Stimulated activated CD4-positive, alpha-beta T cell treated with anti-CD3 and anti-CD28 coated beads, TNF-alpha, amount 100 ng/mL, for 48 hours (primary cell): ENCODE results near the gene NGEF.
"Not testable (repeated sequence)": the region's sequence is repeated elsewhere in the genome, so short reads cannot be mapped to it uniquely, and the experiment has no call there.

Experiments
- DNase-seq, 3 donors: peaks; one replicate each; pipeline ENCODE4 v3.0.0-alpha.2; 2020; ENCODE audit warnings: low read depth in 3 of 3

NGEF gene

GRCh38 chr2:232870766-232871371 is 142.2 kb downstream of the NGEF start:
- DNase-seq, result no peak

- DNase-seq, result no peak
Observed at GRCh38 chr2:232870018-232870765, 142.9 kb downstream of the NGEF start, which contains the start of gene SNORC. Gene SNORC, plus strand, starts transcription at chr2:232870264. Its CDS starts 78 bp downstream, at chr2:232870342.

GRCh38 chr2:232869138-232870017 is 143.7 kb downstream of the NGEF start:
- no peak for DNase-seq

- DNase-seq, result no peak
Observed at GRCh38 chr2:232866104-232866503, 147.0 kb downstream of the NGEF start.

GRCh38 chr2:232865165-232865564 is 147.9 kb downstream of the NGEF start:
- DNase-seq, result no peak

GRCh38 chr2:232863996-232864395 is 149.1 kb downstream of the NGEF start:
- DNase-seq, result no peak

- DNase-seq, result no peak
Observed at GRCh38 chr2:232861353-232861752, 151.7 kb downstream of the NGEF start.

- DNase-seq, result no peak
Observed at GRCh38 chr2:232860593-232861241, 152.3 kb downstream of the NGEF start.

- DNase-seq, result no peak
Observed at GRCh38 chr2:232859385-232859916, 153.6 kb downstream of the NGEF start.

GRCh38 chr2:232857158-232857563 is 155.9 kb downstream of the NGEF start:
- no peak for DNase-seq

- DNase-seq, result no peak
Observed at GRCh38 chr2:232854082-232854481, 159.0 kb downstream of the NGEF start.

GRCh38 chr2:232852676-232853075 is 160.4 kb downstream of the NGEF start:
- DNase-seq, result no peak

- not testable (repeated sequence) for DNase-seq
Observed at GRCh38 chr2:232852081-232852480, 161.0 kb downstream of the NGEF start.

GRCh38 chr2:232850039-232850438 is 163.0 kb downstream of the NGEF start:
- DNase-seq, result no peak

GRCh38 chr2:232846055-232846454 is 167.0 kb downstream of the NGEF start:
- no peak for DNase-seq

- DNase-seq, result no peak
Observed at GRCh38 chr2:232843834-232844233, 169.2 kb downstream of the NGEF start.

- no peak for DNase-seq
Observed at GRCh38 chr2:232842689-232843088, 170.4 kb downstream of the NGEF start.

GRCh38 chr2:232839411-232840079 is 173.5 kb downstream of the NGEF start:
- DNase-seq, result no peak

- DNase-seq, result peak; percentile 12 to 53 (median 28)
Observed at GRCh38 chr2:232838406-232838874, 174.6 kb downstream of the NGEF start.

- DNase-seq, result no peak
Observed at GRCh38 chr2:232836934-232837333, 176.1 kb downstream of the NGEF start.

- DNase-seq, result no peak
Observed at GRCh38 chr2:232835687-232836208, 177.3 kb downstream of the NGEF start.
